Hematopoietic multipotent progenitor cell treated with erythropoietin and hydrocortisone succinate and interleukin-3 and kit ligand, for 17 days (in vitro differentiated cells): ENCODE data around the gene NSD1.
A peak's percentile ranks its signal among the peaks of the same experiment; 100 is the strongest.

Source experiments
- DNase-seq: peaks from one replicate; pipeline ENCODE4 v3.0.0-alpha.2; 2015; ENCODE audit warnings: low spot score

Gene NSD1

DNA sequence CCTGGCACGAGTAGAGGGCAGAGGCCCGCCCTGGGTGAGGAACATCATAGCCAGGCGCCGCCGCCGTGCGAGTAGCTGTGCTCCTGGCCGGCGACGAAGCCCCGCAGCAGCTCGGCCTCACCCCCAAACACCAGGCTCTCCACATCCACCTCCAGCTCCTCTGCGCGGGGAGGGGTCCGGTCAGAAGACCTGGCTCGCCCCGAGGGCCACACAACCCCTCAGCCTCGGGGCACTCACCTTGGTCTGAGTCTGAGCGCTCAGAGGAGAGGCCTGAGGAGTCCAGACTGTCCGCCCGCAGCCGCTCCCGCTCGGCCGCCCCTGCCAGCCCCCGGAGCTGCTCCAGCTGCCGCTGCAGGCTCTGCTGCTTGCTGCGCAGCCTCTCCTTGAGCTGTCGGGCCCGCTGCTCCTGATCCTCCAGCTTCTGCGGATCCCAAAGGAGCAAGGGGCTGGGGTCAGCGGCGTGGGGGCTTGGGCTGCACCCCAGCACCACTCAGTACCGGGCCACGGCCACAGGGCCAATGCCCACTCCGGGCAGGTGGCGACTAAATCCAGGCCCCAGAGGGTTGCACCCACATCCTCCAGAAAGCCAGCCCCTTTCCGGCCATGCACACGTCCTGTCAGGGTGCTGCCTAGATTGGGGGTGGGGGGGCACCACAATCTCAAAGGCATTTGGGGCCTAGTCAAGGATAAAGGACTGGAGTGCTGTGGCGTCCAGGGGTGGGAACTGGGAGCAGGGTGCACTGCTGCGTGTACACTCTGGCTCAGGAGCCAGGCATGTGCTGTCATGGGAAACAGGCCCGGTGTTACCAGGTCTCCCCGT lies 174.2 kb downstream of the NSD1 start:
- DNase-seq = no peak

DNA sequence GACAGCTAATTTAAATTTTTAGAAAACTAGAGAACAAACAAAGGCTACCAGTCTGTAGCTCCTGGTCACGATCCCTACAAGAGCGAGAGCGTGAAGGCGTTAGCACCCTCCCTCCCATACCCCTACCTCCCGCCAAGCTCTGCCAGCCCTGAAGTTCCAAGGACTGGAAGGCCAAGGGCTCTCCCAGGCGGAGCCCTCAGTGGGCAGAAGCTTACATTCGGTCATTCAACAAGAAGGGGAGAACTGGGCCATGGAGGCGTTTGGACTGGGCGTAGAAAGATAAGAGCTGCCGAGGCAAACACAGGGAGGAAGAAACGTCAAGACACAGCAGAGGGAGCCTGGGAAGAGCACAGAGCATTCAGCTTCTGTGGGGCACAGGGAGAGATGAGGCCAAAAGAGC lies 175.2 kb downstream of the NSD1 start:
- DNase-seq = no peak

DNA sequence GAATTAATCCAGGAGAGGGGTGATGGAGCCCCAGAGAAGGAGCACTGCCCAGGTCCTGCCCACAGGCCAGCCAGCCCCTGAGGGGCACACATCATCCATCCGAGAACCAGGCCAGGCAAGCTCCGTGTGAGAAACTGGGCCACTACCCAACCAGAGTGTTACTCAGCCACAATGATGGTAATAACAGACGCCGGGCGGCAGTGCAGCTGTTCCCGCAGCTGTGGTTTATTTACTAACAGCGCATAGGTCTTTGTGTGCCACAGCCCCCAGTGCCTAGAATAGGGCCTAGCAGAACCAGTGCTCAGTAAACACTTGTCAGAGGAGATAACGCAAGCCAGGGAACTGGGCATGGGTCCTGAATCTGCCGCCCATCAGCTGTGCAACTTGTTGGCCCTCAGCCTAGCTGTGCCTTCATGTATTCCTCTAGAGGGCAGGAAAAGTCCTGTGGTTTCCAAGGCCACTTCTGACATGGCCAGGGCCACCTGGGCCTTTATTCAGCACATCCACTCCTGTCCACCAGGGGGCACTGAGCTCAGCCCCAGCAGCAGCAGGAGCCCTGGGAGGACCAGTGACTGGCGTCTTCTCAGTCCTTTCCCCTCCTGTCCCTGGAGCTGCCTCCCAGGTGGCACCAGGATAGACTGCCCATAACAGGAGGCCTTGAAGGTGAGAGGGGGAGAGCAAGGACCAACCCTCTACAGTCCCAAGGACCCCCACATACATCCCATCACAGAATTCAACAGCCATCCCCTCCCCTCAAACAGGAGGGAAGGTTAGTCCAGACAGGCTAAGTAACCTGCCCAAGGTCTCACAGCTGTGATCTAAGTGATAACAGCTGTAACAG lies 176.0 kb downstream of the NSD1 start:
- peak; percentile 95 for DNase-seq

DNA sequence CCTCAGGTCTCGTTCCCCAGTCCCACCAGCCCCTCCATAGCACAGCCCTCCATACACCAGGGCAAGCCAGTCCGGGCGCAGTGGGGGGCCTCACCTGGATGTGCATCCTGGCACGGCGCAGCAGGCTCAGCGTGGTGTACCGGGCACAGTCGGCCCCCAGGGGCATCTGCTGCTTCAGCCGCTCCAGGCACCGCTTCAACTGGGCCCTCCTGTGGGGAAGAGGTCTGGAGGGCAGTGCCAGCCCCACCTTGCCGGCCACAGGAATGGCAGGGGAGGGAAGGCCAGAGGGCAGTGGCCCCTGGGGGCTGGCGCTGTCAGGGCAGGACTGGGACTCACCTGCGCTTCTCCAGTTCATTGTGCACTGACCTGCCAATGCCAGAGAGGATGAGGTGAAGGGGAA lies 176.8 kb downstream of the NSD1 start:
- DNase-seq = no peak

DNA sequence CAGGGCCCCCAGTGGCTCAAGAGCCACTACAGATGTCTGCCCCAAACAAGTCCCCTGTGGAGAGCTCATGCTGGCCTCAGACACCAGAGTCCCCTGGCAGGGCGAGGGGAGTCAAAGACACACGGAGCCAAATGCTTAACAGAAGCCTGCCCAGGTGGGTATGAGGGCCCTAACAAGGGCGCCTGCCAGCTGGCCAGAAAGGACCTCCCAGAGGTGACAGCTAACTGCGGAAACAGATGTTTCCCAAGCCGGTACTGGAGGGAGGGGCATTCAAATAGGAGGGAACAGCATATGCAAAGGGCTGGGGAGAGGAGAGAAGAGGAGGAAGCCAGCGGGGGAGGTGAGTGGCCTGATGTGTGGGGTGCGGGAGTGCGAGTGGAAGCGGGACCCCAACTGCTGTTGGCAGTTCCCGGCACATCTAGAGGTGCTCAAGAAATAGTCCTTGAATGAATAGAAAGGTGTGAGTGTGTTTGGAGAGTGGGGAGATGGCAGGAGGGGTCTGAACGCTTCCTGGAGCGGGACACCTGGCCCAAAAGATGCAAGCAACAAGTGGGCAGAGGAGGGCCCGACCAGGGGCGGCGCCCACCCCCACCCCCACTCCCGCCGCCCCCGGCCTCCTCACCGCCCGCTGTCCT lies 177.3 kb downstream of the NSD1 start:
- DNase-seq = peak; percentile 41

DNA sequence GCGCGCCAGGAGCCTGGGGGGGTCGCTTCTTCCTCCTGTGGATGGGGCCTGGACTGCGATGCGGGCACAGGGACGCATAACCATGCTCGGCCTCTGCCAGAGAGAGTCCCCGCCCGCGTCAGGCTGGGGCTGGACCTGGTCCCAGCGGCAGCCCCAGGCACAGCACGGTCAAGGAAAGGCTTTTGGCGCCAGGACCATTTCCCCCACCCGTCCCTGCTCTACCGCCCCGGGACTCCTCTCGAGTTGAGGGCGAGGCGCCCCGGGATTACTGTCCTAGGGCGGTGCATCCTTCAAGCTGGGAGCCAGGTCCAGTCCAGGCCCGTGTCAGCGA lies 177.8 kb downstream of the NSD1 start:
- DNase-seq = no peak

DNA sequence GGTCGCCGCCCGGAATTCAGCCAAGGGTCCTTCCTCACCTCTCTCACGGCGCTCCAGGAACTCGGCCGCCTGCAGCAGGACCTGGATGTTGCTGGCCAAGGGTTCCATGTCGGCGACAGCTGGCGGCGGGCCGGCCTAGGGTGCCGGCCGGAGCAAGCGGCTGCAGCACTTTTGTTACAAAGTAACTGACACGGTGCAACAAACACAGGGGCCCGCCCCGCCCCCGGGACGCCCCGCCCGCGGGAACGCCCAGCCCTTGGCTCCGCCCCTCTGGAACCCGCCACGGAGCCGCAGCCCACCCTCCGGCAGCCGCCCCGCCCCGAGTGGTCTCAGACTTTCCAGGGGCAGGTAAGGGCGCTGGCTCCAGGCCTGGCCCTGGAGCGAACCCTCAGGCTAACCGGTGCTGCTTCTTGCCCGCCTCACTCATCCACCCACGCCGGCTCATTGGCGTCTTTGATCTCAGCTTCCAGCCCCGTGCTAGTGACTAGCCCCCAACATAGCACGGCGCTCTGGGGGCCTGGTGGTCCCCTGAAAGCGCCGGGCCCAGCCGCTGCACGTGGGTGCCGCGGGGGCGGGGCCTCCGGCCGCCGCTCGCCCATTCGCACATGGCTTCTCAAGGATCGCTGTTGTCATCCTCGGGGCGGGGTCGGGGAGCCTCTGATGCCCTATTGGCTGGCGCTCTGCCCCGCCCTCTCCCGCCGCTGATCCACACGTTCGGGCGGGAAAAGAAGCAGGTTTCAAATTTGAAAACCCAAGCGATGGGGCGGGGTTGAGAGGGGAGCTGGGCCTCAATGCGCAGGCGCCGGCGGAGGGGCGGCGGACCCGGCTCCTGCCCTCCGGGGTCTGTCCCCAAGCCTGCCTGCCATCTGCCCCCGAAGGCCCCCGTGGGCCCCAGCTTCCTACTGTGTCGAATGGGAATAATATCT lies 178.4 kb downstream of the NSD1 start, which contains the start of gene MXD3:
Gene MXD3, minus strand, starts transcription at position 176 of the 926 bp plus-strand sequence. Its CDS starts 68 bp downstream, at position 108.
- DNase-seq = peak; percentile 95

DNA sequence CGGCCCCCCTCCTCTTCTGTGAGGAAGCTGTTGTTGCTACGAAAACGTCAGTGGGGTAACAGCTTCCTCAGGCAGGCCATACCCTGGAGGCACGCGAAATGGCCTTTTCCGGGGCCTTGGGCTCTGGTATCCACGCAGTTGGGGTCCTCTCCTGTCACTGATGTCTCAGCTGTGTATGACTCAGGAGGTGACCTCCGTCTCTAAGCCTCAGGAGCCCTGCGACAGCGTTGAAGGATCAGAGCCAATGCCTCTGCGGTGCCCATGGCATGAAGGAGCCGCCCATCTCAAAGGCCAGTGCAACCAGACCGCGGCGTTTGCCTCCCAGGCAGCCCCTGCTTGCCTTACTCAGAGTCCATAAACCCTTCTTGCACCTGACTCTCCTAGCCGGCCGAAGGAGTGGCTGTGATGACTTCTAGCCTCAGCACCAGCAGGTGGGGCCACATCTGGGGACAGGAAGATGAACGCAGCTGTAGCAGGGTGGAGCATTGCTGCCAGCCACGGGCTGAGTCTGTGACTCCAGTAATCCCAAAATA lies 179.1 kb downstream of the NSD1 start:
- peak; percentile 62 for DNase-seq

DNA sequence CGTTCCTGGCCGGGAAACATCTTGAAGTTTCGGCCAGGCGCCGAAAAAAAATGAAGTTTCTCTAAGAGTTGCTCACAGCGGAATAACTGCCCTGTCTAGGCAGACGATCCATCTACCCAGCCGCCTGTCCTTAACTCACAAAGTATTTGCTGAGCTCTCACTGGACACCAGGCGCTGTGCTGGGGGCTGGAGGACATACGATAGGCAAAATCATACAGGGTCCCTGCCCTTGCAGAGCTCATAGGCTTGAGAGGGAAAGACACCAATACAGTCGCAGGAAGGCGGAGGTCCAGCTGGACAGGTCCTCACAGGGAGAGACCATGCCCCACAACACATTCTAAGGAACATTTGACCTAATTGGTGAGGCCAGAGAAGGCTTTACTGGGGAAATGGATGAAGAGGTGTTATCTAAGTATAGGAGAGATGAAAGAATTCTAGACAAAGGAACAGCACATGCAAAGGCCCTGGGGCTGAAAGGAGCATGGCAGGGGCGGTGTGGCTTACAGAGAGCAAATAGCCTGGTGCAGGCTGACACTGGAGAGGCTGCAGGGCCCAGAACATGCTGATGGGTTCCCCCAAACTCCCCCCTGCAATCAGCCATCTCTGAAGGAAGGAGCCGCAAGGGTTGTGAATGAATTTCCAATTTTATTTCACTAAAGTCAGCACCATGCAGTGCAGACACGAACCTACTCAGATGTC lies 180.1 kb downstream of the NSD1 start:
- DNase-seq = no peak

DNA sequence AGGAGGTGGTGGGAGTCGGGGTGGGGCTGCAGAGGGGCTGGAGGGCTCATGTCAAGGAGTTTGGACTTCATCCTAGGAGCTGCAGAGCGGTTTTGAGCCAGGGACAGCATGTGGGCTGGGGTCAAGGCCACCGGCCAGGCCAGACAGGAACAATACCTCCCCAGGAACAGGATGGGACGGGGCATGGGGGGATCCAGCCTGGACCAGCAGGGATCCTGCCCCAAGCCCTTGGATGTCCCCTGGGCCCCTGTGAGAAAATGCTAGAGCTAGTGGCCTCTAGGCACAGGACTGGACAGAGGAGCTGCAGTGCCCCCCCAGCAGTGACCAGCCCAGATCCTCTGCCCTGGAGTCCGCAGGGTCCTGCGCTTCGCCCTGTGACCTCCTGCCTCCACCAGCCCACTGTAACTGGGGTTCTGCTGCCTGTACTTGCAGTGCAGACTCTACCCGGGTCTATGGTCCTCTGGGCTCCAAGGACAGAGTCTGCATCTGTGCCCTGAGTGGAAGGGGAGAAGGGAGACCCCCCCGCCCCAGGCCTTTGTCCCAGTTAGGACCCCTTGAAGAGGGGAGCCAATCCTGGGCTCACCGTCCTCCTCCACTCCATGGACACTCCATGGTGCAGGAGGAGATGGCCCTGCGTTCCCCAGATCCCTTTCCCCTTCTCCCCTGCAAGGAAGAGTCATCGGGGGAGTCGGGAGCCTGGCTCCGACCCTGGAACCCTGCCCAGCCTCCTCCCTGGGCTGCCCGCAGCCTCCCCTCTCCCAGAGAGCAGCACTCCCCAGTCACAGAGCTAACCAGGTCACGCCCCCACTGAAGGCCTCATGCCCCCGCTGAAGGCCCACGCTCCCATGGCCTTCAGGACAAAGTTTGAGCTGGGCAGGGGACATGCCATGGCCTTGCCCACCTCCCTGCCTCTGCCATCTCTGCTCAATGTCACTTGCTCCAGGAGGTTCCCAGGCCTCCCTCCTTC lies 181.1 kb downstream of the NSD1 start:
- DNase-seq = no peak

DNA sequence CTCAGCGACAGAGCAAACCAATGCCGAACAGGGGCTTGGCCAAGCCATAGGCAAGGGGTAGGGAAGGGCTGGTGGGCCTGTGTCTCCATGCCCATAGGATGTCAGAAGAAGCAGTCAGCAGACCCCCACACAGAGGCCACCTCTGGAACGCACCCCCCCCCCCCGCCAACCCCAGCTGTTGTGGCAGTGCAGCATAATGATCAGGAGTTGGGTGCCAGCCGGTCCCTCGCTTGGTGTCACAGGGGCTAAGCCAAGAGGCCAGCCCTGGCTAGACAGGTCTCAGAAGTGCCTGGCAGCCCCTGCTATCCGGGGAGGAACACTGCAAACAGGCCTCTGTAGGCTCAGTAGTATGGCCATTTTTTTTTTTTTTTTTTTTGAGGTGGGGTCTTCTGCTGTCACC lies 181.8 kb downstream of the NSD1 start:
- DNase-seq = no peak

DNA sequence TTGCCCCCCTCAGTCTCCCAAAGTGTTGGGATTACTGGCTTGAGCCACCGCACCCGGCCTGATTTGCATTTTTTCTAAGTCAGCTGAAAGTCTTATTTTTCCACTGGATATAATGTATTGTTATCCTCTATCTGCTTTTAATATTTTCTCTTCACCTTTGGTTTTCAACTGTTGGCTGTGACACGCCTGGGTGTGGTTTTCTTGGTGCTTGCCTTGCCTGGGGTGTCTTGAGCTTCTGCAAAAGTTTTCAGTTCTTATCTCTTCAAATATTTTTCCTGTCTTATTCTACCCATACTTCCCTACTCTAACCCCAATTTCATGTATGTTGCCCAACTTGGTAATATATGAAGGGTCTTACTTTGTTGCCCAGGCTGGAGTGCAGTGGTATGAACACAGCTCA lies 182.4 kb downstream of the NSD1 start:
- DNase-seq = no peak

DNA sequence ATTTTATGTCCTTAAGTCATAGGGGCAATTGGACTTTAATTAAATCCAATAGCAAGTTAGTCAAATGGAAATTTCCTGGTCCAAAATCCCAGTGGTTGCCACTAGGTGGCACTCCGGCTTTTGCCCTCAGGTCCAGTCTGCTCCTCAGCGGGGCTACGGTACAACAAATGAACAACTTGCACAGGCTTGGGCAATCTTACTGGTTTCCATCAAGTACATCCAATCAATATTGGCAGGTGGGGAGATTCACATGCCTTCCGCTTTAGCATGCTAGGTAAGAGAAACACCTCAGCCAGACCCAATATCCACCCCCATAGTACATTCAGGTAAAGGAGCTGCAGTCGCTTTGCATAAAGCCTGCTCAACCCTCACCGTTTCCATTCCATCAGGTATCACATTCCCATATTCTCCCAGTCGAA lies 184.4 kb downstream of the NSD1 start:
- peak; percentile 84 for DNase-seq

DNA sequence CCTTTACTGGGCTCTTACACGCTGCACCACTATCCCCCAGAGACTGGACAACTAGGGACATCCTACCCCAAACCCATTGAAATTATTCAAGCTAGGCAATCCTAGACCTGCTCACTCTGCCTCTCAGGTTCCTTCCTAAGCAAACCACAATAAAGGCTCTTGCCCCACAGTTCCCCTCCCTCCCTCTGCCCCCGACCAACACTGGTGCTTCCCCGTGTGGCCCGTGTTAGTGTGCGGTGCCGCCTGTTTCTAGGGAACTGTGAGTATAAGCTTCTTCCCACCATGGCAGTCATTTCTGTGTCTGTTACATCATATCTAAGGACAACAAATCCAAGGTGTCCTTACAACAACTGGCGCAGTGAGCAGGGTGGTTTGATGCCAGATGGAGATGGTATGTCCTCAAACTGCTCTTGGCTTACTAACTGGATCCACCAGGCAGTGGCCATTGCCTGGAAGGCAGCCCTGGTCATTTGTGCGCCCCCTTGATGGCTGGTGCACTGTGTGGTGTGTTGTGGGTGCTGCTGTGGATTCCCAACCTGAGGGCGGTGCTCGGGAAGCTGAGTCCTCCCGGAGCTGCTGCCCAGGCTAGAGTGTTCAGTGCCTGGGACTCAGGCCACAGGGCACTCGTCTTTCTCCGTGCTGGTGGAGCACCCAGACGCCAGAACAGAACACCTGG lies 186.5 kb downstream of the NSD1 start:
- DNase-seq = no peak

DNA sequence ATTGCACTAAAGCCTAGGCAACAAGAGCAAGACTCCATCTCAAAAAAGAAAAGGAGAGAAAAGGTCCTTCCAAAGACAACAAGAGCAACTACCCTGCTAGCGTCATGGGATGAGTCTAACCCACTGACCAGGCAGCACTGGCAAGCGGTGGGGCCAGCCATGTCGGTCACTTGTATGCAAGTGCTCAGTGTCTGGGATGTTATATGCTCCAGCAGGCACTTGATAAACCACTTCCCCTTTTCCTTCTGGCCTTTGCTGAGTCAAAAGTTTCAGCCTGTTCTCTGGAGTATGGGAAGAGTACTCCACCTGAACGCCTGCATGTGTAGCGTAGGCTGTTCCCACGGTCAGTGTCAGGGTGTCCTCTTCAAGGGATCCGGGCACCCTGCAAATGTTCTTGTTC lies 187.3 kb downstream of the NSD1 start:
- DNase-seq = no peak

DNA sequence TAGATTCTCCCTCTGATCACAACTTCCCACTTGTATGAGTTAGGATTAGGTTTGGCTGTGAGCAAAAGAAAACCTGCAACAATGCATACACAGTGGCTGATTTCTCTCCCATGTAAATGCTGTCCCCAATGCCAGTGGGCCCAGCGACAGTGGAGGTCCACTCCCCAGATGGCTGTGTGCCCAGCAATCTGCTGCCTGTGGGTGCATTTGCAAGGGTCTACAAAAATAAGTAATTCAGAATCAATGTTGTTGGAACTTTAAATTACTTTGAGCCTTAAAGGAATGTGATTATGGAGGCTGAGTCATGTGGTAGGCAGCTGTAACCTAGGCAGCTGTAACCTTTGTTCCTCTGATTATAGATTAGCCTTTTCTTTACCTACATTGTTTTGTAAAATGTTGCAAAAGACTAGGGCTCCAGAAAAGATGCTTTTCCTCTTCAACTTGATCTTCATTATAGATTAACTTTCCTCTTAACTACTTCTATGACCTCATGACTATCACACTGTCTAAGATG lies 192.4 kb downstream of the NSD1 start:
- no peak for DNase-seq

DNA sequence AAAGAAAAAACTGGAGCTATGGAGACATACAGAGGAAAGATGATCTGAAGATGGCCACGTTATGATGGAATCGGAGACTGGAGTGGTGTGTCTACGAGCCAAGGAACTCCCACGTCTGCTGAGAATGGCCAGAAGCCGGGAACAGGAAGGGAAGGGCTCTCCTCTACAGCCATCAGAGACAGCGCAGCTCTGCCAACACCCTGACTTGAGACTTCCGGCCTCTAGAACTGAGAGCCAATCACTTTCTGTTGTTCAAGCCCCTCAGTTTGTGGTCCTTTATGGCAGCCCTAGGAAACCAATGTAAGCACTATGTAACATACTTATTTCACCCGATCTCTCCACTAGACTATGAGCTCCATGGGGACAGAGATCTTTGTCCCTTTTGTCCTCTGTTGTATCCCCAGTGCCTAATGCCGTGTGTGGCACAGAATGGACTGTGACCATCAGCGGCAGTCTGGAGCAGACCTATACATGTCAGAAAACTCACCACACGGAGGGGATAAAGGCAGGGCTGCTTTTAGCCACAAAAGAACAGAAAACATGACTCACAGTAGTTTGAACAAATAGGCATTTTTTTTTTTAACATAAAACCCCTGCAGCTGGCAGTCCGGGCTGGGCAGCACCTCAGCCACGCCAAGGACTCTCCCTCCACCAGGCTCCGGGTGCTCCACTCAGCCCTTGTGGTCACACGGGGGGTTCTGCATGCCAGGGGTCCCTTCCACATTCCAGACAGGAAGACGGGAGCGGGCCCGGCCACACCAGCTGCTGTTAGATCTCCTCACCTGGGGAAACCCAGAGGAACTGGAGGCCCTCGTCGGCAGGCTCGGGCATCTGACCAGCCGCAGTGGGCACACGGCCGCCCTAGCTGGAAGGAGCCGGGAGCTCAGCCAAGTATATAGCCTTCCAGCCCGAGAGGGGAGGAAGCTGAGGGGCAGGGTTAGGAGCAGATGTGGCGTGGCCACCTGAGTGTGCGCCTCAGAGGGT lies 194.3 kb downstream of the NSD1 start:
- no peak for DNase-seq
